Neural crest cell (in vitro differentiated cells): ENCODE data around the gene RIMS1. TPM values are rescaled to one million over a fixed set of nuclear protein-coding genes. Genes with fewer than 3 reads are reported as not detected.

ENCODE experiments used
- DNase-seq: peaks from one replicate; pipeline ENCODE4 v3.0.0; 2021; ENCODE audit warnings: low read depth, mixed read lengths, low spot score
- H3K27ac Mint-ChIP-seq: one replicate; pipeline ENCODE4 v1.8.0; 2021; ENCODE audit warnings: mild to moderate bottlenecking, mixed read lengths; ENCODE audit not compliant: unreplicated experiment
- H3K27me3 Mint-ChIP-seq: 2 replicates; pipeline ENCODE4 v1.8.0; 2021; ENCODE audit warnings: low read depth, mild to moderate bottlenecking, mixed read lengths
- H3K36me3 Mint-ChIP-seq: 2 replicates; pipeline ENCODE4 v1.8.0; 2021; ENCODE audit warnings: low read depth, mild to moderate bottlenecking, mixed read lengths
- H3K4me1 Mint-ChIP-seq: 2 replicates; pipeline ENCODE4 v1.8.0; 2021; ENCODE audit warnings: mixed read lengths
- H3K4me3 Mint-ChIP-seq: one replicate; pipeline ENCODE4 v1.8.0; 2021; ENCODE audit warnings: mild to moderate bottlenecking, mixed read lengths
- H3K9me3 Mint-ChIP-seq: 2 replicates; pipeline ENCODE4 v1.8.0; 2021; ENCODE audit warnings: mixed read lengths
- total RNA-seq: library from RNA; stranded (reverse); gene quantifications from 2 replicates; pipeline ENCODE4 v1.2.1, GENCODE V29; 2021
- TF ChIP-seq, protein P1 (sequence below): fragments of 200-600 bp; sonication (generic); conservative IDR thresholded peaks from 2 replicates; pipeline ENCODE4 v1.5.0; 2021; ENCODE audit warnings: antibody characterized with exemption, mild to moderate bottlenecking

Gene RIMS1
- total RNA-seq, 1 donor from 2014 or later: 4.5 TPM

DNA sequence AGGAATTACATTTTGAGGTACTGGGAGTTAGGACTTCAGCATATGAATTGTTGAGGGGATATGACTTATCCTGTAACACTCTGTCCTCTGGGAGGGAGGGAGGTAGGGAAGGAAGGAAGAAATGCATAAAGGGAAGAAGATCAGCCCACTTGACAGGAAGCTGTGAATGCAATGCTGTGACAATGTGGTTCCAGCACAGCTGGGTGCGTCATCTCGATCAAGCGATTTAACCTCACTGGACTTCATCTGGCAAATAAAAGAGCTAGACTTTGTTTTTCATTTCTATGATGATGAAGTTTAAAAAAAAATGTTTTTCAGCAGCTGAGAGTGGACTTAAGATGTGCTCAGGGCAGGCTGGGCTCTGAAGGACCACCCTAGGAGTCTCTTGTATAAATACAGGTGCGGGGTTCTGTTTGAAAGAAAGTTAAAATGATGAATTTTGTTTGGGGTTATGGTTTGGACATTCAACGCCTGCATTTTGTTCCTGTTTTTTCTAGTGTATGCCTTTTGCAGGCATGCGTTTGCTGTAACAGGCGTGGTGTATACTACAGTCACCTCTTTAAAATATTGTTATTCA, 178.1 kb downstream of the RIMS1 start:
- Mint-ChIP-seq H3K27ac (no peak overlapping the region), H3K9me3 (no peaks in the 10 kb centered on the region), H3K4me3 (no peak overlapping the region), H3K4me1 (no peaks in the 10 kb centered on the region), H3K36me3 (no peaks in the 10 kb centered on the region), H3K27me3 (no peaks in the 10 kb centered on the region)
- TF ChIP-seq, protein P1, sequence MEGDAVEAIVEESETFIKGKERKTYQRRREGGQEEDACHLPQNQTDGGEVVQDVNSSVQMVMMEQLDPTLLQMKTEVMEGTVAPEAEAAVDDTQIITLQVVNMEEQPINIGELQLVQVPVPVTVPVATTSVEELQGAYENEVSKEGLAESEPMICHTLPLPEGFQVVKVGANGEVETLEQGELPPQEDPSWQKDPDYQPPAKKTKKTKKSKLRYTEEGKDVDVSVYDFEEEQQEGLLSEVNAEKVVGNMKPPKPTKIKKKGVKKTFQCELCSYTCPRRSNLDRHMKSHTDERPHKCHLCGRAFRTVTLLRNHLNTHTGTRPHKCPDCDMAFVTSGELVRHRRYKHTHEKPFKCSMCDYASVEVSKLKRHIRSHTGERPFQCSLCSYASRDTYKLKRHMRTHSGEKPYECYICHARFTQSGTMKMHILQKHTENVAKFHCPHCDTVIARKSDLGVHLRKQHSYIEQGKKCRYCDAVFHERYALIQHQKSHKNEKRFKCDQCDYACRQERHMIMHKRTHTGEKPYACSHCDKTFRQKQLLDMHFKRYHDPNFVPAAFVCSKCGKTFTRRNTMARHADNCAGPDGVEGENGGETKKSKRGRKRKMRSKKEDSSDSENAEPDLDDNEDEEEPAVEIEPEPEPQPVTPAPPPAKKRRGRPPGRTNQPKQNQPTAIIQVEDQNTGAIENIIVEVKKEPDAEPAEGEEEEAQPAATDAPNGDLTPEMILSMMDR: no peak
- no peak for DNase-seq

- Mint-ChIP-seq H3K27me3 (no peaks in the 10 kb centered on the region), H3K4me1 (no peaks in the 10 kb centered on the region), H3K36me3 (no peaks in the 10 kb centered on the region), H3K9me3 (no peaks in the 10 kb centered on the region), H3K4me3 (no peak overlapping the region), H3K27ac (no peak overlapping the region)
- no peak for DNase-seq
- TF ChIP-seq, protein P1: no peak
Observed at GRCh38 chr6:72078096-72078495, 191.7 kb downstream of the RIMS1 start.

DNA sequence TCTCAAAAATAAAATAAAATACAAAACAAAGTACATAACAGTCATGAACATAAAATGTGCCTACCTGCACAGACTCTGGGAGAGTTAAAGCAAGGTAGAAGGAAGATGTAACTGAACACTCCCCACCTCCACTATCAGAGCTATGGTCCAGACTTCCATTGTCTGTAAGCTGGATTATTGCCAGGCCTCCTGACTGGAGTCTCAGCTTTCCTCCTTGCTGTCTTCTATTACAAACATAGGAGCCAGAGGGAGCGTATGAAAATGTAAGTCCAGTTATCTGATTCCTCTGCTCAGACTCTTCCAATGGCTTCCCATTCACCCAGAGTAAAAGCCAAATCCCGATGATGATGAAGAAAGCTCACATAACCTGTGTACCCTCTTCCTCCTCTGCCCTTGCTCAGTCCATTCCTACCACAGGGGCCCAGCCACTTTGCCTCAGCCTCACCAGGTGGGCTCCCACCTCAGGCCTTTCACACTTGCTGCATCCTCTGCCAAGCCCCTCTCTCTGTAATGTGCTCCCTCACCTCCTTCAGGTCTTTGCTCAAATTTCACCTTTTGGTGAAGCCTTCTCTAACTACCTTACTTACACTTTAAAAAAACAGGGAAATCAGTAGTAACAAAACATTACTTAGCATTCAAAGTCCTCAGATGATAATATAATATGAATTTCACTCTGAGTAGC, 194.1 kb downstream of the RIMS1 start:
- H3K27me3 Mint-ChIP-seq: no peaks in the 10 kb centered on the region
- TF ChIP-seq, protein P1: no peak
- no peaks in the 10 kb centered on the region for H3K36me3 Mint-ChIP-seq
- H3K4me1 Mint-ChIP-seq: no peaks in the 10 kb centered on the region
- H3K4me3 Mint-ChIP-seq: no peak overlapping the region
- no peak overlapping the region for H3K27ac Mint-ChIP-seq
- no peak for DNase-seq
- no peaks in the 10 kb centered on the region for H3K9me3 Mint-ChIP-seq

DNA sequence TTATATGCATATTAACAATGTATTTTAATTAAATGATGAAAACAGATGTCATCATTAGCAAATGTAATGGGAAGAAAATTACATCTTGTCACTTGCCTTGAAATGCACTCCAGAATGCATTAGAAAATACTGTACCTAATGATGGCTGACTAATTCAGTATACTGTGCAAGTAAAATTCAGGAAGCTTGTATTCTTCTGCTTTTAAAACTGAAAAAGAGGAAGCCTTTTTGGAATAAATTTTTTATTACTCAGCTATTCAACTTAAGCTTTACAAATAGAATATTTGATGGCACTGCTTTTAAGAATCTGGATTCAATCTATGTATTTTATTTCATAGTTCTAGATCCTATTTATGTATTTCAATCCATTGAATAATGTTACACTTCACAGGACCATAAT, 195.5 kb downstream of the RIMS1 start:
- no peak overlapping the region for H3K4me3 Mint-ChIP-seq
- no peaks in the 10 kb centered on the region for H3K4me1 Mint-ChIP-seq
- no peak overlapping the region for H3K27ac Mint-ChIP-seq
- H3K36me3 Mint-ChIP-seq: no peaks in the 10 kb centered on the region
- TF ChIP-seq, protein P1: no peak
- H3K27me3 Mint-ChIP-seq: no peaks in the 10 kb centered on the region
- no peak for DNase-seq
- H3K9me3 Mint-ChIP-seq: no peaks in the 10 kb centered on the region

- no peaks in the 10 kb centered on the region for H3K27me3 Mint-ChIP-seq
Observed at GRCh38 chr6:72083976-72084375, 197.6 kb downstream of the RIMS1 start.

More at GRCh38 chr6:72083976-72084375, 197.6 kb downstream of the RIMS1 start:
- H3K4me1 Mint-ChIP-seq: no peaks in the 10 kb centered on the region
- no peaks in the 10 kb centered on the region for H3K9me3 Mint-ChIP-seq
- no peak overlapping the region for H3K4me3 Mint-ChIP-seq
- TF ChIP-seq, protein P1: no peak
- no peak overlapping the region for H3K27ac Mint-ChIP-seq
- H3K36me3 Mint-ChIP-seq: no peaks in the 10 kb centered on the region
- no peak for DNase-seq
